ENCODE measurements around the gene EDC3.
"Not testable (repeated sequence)": the region's sequence is repeated elsewhere in the genome, so short reads cannot be mapped to it uniquely, and the experiment has no call there.

EDC3 gene

DNA sequence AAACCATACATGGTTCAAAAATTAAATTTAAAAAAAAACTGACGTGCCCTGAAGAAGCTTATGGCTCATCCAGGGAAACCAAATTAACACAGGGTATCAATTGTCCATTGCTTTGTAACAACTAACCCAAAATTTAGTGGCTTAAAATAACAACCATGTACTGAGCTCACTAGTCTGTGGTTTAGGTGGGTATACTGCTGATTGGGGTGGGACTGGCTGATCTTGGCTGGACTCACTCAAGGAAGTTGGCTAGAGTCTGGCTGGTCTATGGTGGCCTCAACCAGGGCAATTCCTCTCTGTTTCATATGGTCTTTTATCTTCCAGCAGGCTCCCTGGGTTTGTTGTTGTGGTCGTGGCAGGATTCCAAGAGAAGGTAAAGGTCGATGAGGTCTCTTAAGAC, 14.1 kb upstream of the EDC3 start:
- FAIRE-seq = no peak

DNA sequence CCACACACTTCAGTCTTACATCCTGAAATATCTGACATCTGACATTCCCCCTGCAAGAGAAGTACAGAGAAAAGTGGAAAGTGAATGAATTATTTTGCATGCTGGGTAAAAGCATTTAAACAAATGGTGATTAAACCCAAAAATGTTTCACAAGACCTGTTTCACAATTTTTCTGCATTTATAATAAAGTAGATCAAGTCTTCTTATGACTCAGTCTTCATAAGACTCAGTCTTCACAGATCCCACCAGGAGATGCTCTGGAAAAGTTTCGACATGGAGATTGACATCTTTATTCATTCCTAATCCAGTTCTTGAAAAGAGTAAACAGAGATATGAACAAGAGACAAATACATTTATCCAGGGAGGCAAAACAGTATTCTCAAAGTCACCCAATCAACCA, 13.2 kb upstream of the EDC3 start:
- no peak for FAIRE-seq

GRCh38 chr15:74696808-74697207, 984 bp upstream of the EDC3 start:
- FAIRE-seq = no peak

GRCh38 chr15:74696398-74696729, 540 bp upstream of the EDC3 start:
- no peak for FAIRE-seq

- FAIRE-seq = no peak
Observed at GRCh38 chr15:74692327-74692726, 3.5 kb downstream of the EDC3 start.

GRCh38 chr15:74683758-74684157, 12.1 kb downstream of the EDC3 start:
- FAIRE-seq = no peak

DNA sequence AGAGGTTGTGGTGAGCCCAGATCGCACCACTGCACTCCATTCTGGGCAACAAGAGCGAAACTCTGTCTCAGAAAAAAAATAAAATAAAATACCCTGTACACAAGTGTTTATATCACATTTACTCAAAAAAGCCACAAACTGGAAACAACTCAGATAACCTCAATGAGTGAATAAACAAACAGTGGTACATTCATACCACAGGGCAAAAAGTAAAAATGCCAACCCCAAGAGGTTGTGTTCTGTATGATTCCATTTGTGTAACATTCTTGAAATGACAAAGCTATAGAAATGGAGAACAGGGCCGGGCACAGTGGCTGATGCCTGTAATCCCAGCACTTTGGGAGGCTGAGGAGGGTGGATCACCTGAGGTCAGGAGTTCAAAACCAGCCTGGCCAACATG, 12.9 kb downstream of the EDC3 start:
- no peak for FAIRE-seq

GRCh38 chr15:74680456-74680855, 15.4 kb downstream of the EDC3 start:
- FAIRE-seq = no peak

GRCh38 chr15:74676801-74677200, 19.0 kb downstream of the EDC3 start:
- no peak for FAIRE-seq

DNA sequence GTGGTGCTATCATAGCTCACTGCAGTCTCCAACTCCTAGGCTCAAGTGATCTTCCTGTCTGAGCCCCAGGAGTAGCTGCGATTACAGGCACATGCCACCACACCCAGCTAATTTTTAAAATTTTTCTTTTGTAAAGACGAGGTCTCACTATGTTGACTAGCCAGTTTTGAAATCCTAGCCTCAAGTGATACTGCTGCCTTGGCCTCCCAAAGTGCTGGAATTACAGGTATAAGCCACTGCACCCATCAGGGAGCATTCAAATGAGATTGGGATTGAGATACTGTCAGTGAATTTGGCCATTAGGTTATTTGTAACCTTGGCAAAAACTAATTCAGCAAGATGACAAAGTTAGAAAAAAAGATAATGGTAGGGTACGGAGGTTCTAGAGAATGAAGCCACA, 21.7 kb downstream of the EDC3 start:
- FAIRE-seq = no peak

- FAIRE-seq = no peak
Observed at GRCh38 chr15:74669627-74670026, 26.2 kb downstream of the EDC3 start.

DNA sequence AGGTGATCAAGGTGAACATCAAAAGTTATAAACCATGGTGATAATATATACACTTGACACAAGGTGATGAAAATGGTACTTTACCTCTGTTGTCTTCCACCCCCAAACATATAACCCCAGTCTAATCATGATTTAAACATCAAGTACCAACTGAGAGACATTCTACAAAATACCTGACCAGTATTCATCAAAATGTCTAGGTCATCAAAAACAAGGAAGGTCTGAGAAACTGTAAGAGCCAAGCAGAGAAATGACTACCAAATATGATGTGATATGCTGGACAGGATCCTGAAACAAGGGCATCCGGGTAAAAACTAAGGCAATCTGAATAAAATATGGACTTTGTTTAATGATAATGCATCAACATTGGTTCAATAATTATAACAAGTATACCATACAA, 27.8 kb downstream of the EDC3 start:
- FAIRE-seq = no peak

DNA sequence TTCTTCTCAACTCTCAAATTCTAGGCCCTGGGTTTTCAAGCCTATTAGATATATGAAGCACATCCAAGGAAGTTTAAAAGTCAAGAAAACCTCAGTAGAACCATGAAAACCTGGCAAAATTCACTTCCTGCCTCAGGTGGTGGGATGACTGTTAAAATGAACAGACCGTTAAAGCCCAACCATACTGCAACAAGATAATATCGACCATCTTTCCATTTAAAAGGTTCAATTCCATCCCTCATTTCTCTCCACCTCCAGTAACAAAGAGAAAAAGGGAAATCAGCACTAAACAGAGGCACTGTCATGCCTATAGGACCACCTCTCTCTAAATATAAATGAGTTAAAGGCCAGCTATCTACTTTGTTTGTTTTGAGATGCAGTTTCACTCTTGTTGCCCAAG, 31.2 kb downstream of the EDC3 start:
- no peak for FAIRE-seq

- no peak for FAIRE-seq
Observed at GRCh38 chr15:74664028-74664616, 31.7 kb downstream of the EDC3 start.

DNA sequence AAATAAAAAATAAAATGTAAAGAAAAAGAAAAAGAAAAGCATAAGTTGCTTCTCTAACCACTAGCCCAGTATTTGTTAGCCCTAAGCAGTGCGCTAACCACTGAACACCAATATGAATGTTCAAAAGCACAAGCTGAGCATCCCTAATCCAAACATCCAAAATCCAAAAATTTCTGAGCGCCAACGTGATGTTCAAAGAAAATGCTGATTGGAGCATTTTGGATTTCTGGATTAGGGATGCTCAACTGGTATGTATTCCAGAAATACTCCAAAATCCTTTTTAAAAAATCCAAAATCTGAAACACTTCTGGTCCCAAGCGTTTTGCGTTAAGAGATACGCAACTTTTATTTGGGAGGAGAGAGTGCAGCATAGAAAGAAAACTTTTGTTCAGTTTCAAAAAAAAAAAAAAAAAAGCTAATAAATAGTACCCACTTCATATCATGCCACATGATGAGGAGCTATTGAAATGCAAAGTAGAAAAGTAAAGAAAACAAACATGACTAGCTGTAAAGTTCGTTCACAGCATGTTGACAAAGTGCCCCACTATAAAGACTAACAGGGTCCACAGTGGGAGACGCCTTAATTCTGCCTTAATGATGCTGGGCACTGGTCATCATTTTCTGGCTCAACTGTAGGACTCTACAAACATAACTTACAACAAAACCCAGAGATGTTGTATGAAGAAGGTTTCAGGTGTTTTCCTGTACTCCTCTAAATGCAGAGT, 32.4 kb downstream of the EDC3 start:
- no peak for FAIRE-seq

- no peak for FAIRE-seq
Observed at GRCh38 chr15:74662064-74662860, 33.6 kb downstream of the EDC3 start.

GRCh38 chr15:74661280-74661679, 34.5 kb downstream of the EDC3 start:
- FAIRE-seq = not testable (repeated sequence)

- no peak for FAIRE-seq
Observed at GRCh38 chr15:74657846-74658245, 38.0 kb downstream of the EDC3 start.

- no peak for FAIRE-seq
Observed at GRCh38 chr15:74656935-74657535, 38.8 kb downstream of the EDC3 start.

DNA sequence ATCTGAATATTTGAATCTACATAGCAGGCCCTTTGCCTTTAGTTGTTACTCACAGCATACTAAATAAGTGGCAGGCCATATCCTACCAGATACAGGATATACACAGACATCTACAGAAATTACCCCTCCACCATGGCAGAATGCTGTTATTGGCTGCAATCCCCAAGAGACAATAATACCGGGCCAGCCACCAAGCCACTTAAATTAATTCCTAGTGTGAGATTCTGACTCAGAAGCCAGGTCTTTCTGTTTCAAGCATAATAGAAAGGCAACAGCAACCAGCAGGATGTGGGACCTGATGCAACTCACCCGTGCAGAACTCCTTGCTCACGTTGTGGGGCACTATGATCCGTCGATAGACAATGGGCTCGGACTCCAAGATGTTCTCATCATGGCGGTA, 40.4 kb downstream of the EDC3 start:
- FAIRE-seq = no peak

DNA sequence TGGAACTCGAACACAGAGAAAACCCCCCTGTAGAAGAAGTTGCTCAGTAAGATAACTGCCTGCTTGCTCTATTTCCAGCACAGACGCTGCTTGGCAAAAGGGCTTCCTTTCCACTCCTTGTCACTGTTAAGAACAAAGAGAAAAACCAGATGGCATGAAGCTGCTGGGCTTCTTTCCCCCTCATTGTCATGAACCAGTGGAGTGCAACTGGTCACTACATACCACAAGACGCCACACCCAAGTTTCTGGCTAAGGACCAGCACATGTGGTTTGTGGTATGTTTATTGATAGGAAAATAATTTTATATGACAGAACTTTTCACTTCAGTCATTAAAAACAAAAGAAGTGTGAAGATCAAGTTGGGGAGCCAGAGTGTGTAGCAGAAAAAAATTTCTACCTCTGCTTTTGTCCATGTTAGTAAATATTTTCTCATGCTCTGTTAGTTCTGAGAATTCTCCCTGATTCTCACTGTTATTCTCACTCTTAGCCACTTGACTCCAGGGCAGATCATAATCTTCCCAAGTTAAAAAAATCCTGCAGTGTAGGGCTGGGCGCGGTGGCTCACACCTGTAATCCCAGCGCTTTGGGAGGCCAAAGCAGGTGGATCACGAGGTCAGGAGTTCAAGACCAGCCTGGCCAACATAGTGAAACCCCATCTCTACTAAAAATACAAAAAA, 42.3 kb downstream of the EDC3 start:
- peak; percentile 18 for FAIRE-seq

- FAIRE-seq = no peak
Observed at GRCh38 chr15:74651242-74651741, 44.5 kb downstream of the EDC3 start.
